Measurements from ENCODE around the gene B3GALT4. TPM values are rescaled to one million over a fixed set of nuclear protein-coding genes. Genes with fewer than 3 reads are reported as not detected.

Gene B3GALT4
- total and polyA plus RNA-seq, 2 of the 13 experiments (the other 11 are each of a cell fraction or from before 2014, with no cell fraction given) = 0.04 to 0.27 TPM

GRCh38 chr6:33279257-33279695 is 2.4 kb downstream of the B3GALT4 start:
- ChIA-PET CTCF (ENCODE audit: low intra/inter-chr PET ratio, low total read pairs) (interaction anchor here (0.9 to 3.2 kb wide), 6 partner anchors 8 to 146 kb away, joined by 3 to 52 read pairs (median 10); partner anchors contain the start of genes RGL2 and VPS52), POLR2A (interaction anchor here (1.0 to 3.5 kb wide), 4 partner anchors 18 to 30 kb away, joined by 3 to 17 read pairs (median 8); partner anchors contain the start of gene RGL2)
- ATAC-seq (peak; percentile 0; the same call in 1 of the 3 replicates), FAIRE-seq (no peak), DNase-seq (ENCODE audit: low spot score) (no peak)
- Histone ChIP-seq H3K4me3 (replicated peaks in 1 of 3; ENCODE audit: insufficient read depth in 1 of 3, low read depth in 2 of 3, low read length in 3 of 3) (no peak overlapping the region), H4K20me1 (ENCODE audit: insufficient read depth, low read length) (peaks cover 19% of the 10 kb centered on the region), H3K36me3 (replicated peaks in 1 of 2; ENCODE audit: control insufficient read depth in 1 of 2, insufficient read depth in 2 of 2, low read length in 2 of 2) (peaks cover 16 to 62% of the 10 kb centered on the region in 2 experiments), H3K9me3 (ENCODE audit: low read length) (no peaks in the 10 kb centered on the region), H3K27me3 (ENCODE audit: control insufficient read depth in 1 of 2, insufficient read depth in 2 of 2, low read length in 2 of 2) (no peaks in the 10 kb centered on the region), H3K4me2 (ENCODE audit: low read depth, low read length) (no peak overlapping the region), H3K9ac (ENCODE audit: insufficient read depth, low read depth, low read length) (no peak overlapping the region), H2AFZ (ENCODE audit: low read length) (no peak overlapping the region), H3K4me1 (ENCODE audit: insufficient read depth, low read length) (peaks cover 15% of the 10 kb centered on the region), H3K79me2 (ENCODE audit: insufficient read depth, low read length) (peaks cover 12% of the 10 kb centered on the region), H3K27ac (ENCODE audit: extremely low read length, insufficient read depth, low read length) (no peak overlapping the region)
- in situ Hi-C loops (cut with HindIII; ENCODE audit: extremely low pct_ligation_motif_present, low pct_unique_long_range_greater_than_20kb) (loop anchor here (25.0 kb wide), 1 partner anchor 133 kb away; the partner anchor contains the start of genes CUTA, PHF1 and SYNGAP1), intact Hi-C loops (cut with micrococcal nuclease; ENCODE audit: unreplicated experiment) (no loop called here)
- peak; percentile 65 for TF ChIP-seq AGO2 (optimal IDR thresholded peaks at IDR 0.05; ENCODE audit: low read depth, low read length)
- no peak for TF ChIP-seq GTF3A (CRISPR knock-in tag; conservative IDR thresholded peaks at IDR 0.05)
- no peak for TF ChIP-seq ELF3 (CRISPR knock-in tag; IDR thresholded peaks at IDR 0.05)
- BruUV-seq (replicated peaks) = no TSS peak
- WGBS (ENCODE audit: low lambda C conversion rate) = 95% methylated on average over 13 of the region's 13 CpGs

GRCh38 chr6:33279971-33280511 is 3.1 kb downstream of the B3GALT4 start:
- BruUV-seq (replicated peaks) = no TSS peak
- Histone ChIP-seq H3K9me3 (ENCODE audit: low read length) (no peaks in the 10 kb centered on the region), H3K4me2 (ENCODE audit: low read depth, low read length) (no peak overlapping the region), H2AFZ (ENCODE audit: low read length) (no peak overlapping the region), H3K4me3 (replicated peaks in 1 of 3; ENCODE audit: insufficient read depth in 1 of 3, low read depth in 2 of 3, low read length in 3 of 3) (no peak overlapping the region), H3K36me3 (replicated peaks in 1 of 2; ENCODE audit: control insufficient read depth in 1 of 2, insufficient read depth in 2 of 2, low read length in 2 of 2) (peaks cover 13 to 61% of the 10 kb centered on the region in 2 experiments), H4K20me1 (ENCODE audit: insufficient read depth, low read length) (peaks cover 11% of the 10 kb centered on the region), H3K4me1 (ENCODE audit: insufficient read depth, low read length) (peaks cover 8% of the 10 kb centered on the region), H3K27me3 (ENCODE audit: control insufficient read depth in 1 of 2, insufficient read depth in 2 of 2, low read length in 2 of 2) (no peaks in the 10 kb centered on the region), H3K79me2 (ENCODE audit: insufficient read depth, low read length) (peaks cover 4% of the 10 kb centered on the region), H3K27ac (ENCODE audit: extremely low read length, insufficient read depth, low read length) (peak overlapping the region; percentile 48), H3K9ac (ENCODE audit: insufficient read depth, low read depth, low read length) (no peak overlapping the region)
- WGBS (ENCODE audit: low lambda C conversion rate) = 82% methylated on average over 4 of the region's 5 CpGs
- ATAC-seq (peak; percentile 88), FAIRE-seq (peak; percentile 98), DNase-seq (ENCODE audit: low spot score) (peak; percentile 93)
- in situ Hi-C loops (cut with HindIII; ENCODE audit: extremely low pct_ligation_motif_present, low pct_unique_long_range_greater_than_20kb) = loop anchor here (25.0 kb wide), 1 partner anchor 132 kb away; the partner anchor contains the start of genes CUTA, PHF1 and SYNGAP1
- POLR2A ChIA-PET = interaction anchor here (1.0 to 2.2 kb wide), 2 partner anchors 20 to 31 kb away, joined by 3 to 5 read pairs; no protein-coding TSS in a partner anchor
- intact Hi-C loops (cut with micrococcal nuclease; ENCODE audit: unreplicated experiment) = loop anchor here (1.0 kb wide), 3 partner anchors 19 to 111 kb away; partner anchors contain the start of gene KIFC1
- CTCF ChIA-PET (ENCODE audit: low intra/inter-chr PET ratio, low total read pairs) = interaction anchor here (0.7 to 3.2 kb wide), 8 partner anchors 9 to 145 kb away, joined by 3 to 52 read pairs (median 6); partner anchors contain the start of genes KIFC1, RGL2 and VPS52
- 0 out of 2 replicates have a peak, but pooled peaks have one; percentile 25 for TF ChIP-seq HOMEZ (CRISPR knock-in tag; IDR thresholded peaks at IDR 0.05; ENCODE audit: low read depth)
- no peak for TF ChIP-seq ZNF143 (CRISPR knock-in tag; IDR thresholded peaks at IDR 0.05)
- TF ChIP-seq ARHGAP35 (CRISPR knock-in tag; IDR thresholded peaks at IDR 0.05; ENCODE audit: borderline replicate concordance) = peak; percentile 47; the same call in 1 of the 2 replicates
- TF ChIP-seq IRF9 (CRISPR knock-in tag; IDR thresholded peaks at IDR 0.05; ENCODE audit: borderline replicate concordance) = peak; percentile 58; the same call in 1 of the 2 replicates
- TF ChIP-seq ZNF562 (CRISPR knock-in tag; IDR thresholded peaks at IDR 0.05; ENCODE audit: borderline replicate concordance) = no peak
- TF ChIP-seq ZNF580 (CRISPR knock-in tag; IDR thresholded peaks at IDR 0.05; ENCODE audit: borderline replicate concordance, low read depth) = 0 out of 2 replicates have a peak, but pooled peaks have one; percentile 24
- peak; percentile 77 for TF ChIP-seq ELF3 (CRISPR knock-in tag; IDR thresholded peaks at IDR 0.05)
- peak; percentile 30; the same call in 1 of the 2 replicates for TF ChIP-seq BHLHE40 (IDR thresholded peaks at IDR 0.05; ENCODE audit: low read length)
- TF ChIP-seq ATF7-NPFF (CRISPR knock-in tag; IDR thresholded peaks at IDR 0.05; ENCODE audit: low read depth) = 0 out of 2 replicates have a peak, but pooled peaks have one; percentile 14
- no peak for TF ChIP-seq ZNF317 (CRISPR knock-in tag; IDR thresholded peaks at IDR 0.05)
- no peak for TF ChIP-seq RBM39 (IDR thresholded peaks at IDR 0.05; ENCODE audit: low read depth, low read length, poor library complexity, severe bottlenecking)
